GM21390 (cell line): ENCODE measurements around the gene TWIST2.

Source experiments
- ATAC-seq: cut with Tn5 transposase; IDR thresholded peaks from one replicate; pipeline ENCODE4 v1.9.1; 2021; ENCODE audit not compliant: unreplicated experiment

The TWIST2 gene

DNA sequence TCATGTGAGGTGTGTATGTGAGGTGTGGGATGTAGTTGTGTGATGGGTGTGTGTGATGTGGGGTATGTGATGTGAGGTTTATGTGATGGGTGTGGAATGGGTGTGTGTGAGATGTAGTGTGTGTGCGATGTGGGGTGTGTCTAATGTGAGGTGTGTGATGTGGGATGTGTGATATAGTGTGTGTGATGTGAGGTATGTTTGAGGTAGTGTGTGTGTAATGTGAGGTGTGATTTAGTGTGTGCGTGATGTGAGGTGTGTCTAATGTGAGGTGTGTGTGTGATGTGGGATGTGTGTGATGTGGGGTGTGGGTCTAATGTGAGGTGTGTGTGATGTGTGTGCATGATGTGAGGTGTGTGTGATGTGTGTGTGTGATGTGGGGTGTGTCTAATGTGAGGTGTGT, 55.3 kb downstream of the TWIST2 start:
- no peak for ATAC-seq

GRCh38 chr2:238904177-238904576, 56.3 kb downstream of the TWIST2 start:
- no peak for ATAC-seq

GRCh38 chr2:238904716-238905115, 56.8 kb downstream of the TWIST2 start:
- ATAC-seq: no peak

GRCh38 chr2:238905224-238905623, 57.3 kb downstream of the TWIST2 start:
- no peak for ATAC-seq

GRCh38 chr2:238905644-238906043, 57.8 kb downstream of the TWIST2 start:
- no peak for ATAC-seq

- no peak for ATAC-seq
Measured at GRCh38 chr2:238906254-238906935, 58.5 kb downstream of the TWIST2 start.

GRCh38 chr2:238906936-238907716, 59.2 kb downstream of the TWIST2 start:
- ATAC-seq: no peak

- no peak for ATAC-seq
Measured at GRCh38 chr2:238907717-238908173, 59.9 kb downstream of the TWIST2 start.

DNA sequence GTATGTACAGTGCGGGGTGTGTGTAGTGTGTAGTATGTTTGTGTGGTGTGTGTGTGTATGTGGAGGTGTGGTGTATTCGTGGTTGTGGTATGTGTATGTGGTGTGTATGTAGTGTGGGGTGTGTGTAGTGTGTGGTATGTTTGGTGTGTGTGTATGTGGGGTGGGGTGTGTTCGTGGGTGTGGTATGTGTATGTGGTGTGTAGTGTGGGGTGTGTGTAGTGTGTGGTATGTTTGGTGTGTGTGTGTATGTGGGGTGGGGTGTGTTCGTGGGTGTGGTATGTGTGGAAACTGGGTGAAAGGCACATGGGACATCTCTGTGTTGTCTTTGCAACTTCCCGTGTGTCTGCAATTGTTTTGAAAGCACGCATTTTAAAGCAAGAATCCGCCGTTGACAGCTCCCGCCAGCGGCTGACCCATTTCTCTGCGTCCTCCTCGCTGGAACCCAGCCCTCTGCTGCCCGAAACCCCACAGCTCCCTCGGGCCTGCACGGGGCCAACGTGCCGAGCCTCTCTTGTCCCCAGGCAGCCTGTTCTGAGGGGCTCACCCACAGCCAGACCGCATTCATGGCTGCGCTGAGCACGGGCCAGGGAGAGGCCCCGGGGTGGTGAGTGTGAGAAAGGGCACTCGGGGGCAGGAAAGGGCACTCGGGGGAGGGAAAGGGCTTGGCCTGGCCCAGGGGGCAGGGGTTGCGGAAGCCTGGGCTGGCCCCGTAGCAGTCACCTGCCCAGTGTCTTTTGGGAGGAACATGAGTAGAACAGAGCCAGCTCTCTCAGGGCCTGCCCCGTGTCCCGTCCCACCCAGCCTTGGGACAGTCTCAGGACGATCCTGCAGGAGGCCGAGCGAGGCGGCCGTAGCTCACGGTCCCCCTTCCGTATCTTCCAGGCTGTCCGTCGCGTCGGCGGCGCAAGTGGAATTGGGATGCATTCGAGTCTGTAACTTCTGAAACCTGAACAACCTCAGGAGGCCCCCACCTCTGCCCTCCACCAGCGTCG, 61.4 kb downstream of the TWIST2 start:
- ATAC-seq: no peak

DNA sequence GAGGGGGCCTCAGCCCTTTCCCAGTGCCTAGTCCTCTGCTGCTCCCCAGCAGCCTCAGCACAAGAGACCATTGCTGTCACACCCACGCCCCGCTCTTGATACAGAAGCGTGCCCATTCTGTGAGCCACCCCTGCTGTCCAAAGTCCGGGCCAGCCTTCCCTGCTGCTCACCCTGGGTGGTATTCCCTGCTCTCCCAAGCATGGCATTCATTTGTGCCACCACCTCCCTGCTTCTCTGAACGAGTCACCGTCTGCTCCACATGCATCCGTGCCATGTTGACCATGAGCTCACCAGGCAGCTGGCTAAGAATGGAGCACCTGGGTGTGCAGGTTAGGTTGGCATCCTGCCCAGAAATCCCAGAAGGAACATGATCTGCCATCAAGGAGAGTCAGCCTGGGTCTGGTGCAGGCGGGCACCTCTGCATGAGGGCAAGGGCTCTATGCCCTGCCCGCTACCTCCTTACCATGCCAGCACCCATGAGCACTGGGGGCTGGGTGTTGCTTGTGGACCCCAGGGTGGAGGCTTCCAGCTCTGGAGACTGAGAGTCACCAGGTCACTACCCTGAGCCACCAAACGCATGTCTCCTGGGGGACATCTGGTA, 63.0 kb downstream of the TWIST2 start:
- no peak for ATAC-seq

GRCh38 chr2:238911376-238912227, 63.7 kb downstream of the TWIST2 start:
- no peak for ATAC-seq

DNA sequence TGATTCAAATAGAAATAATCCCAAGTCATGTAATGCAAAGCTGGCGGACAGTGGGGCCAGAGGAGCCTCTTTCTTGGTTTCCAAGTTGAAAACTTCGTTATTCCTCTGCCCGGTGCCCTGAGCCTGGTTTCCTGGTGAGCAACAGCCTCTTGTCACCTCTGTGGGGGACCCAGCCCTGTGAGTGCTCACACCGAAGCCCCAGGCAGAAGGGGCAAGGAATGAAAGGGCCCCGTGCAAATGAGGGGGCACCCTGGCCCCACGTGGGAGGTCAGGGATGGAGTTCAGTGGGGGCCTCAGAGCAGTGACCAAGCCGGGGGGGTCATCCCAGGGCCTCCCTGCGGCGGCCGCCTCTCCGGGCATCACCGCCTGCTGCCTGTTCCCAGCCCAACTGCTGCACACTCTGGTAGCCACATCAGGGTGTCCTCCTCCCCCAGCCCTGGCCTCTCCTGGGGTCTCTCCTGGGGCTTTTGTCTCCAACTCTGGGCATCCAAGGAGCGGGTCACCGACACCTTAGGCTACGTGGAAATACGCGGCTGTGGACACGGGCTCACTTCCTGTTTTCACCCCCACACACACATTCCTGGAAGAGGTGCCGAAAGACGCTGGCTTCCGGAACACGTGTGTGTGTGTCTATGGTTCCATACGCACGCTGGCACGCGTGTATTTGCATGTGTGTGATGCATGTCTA, 64.5 kb downstream of the TWIST2 start:
- ATAC-seq: no peak

DNA sequence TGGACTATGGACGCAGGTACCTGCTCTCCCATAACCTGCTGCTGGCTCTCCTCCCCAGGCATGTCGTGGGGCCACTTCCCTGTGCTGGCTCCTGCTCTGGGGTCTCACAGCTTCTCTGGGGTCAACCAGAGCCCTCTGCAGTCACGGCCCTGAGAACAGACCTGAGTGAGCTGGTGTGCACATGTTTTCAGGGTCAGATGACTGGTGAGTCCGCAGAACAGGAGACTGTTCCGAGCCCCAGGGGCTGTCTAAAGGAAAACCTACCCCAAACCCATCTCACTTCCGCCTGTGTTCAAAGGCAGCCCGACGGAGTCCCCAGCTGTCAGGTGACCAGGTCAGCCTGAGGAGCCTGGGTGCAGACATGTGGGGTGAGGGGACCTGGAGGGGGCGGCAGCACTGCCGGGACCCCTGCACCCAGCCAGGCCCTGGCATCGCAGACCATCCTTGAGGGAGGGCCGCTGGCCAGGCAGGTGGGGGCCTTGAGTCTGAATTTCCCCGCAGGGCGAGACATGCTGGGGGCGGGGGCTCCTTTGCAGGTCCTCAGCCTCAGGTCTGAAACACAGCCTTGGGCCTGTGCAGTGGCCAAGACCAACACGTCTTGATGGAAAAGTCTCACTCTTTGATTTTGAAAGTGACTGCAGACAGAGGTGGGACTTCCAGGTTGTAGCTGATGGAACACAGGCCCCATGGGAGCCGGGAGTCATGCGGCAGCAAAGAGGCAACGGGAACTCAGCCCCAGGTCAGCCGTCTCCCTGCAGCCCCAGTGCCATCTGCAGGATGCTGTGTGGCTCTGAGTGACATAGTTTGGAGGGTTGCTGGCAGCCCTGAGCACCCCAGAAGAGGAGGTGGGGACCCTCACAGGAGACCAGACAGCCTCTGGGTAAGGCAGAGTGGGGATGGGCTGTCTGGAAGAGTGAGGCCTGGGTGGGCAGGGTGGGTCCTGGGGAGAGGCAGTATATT, 65.3 kb downstream of the TWIST2 start:
- ATAC-seq: no peak

DNA sequence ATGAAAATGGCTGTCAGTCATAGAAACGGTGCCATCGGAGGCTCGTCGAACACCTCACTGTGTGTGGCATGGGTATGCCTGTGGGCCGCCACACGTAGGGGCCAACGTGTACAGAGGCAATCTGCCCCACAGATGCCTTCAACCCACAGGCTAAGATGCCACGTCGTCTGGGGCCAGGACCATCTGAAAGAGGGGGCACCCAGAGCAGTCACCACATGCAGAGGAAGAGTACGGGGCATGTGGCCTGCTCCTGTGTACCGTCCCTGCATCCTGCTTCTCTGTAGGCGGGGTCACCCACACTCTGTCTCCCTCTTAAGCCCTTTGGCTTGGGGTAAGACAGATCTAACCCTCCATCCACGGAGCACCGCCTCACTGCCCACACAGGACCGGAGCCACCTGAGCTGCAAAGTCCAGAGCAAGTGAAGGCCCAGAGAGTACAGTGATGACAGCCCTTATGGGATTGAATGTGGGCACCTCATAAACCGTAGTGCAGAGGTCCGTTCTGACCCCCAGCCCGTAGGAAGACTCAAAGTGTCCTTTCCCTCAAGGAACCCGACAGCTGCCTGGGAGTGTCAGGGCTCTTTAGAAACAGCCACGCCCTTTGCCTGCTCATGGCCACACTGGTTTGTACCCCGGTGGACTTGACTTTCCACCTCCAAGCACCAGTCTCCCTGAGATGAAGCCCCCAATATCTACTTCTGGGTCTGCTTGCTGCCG, 66.2 kb downstream of the TWIST2 start:
- ATAC-seq: no peak

GRCh38 chr2:238914648-238915015, 66.7 kb downstream of the TWIST2 start:
- no peak for ATAC-seq

DNA sequence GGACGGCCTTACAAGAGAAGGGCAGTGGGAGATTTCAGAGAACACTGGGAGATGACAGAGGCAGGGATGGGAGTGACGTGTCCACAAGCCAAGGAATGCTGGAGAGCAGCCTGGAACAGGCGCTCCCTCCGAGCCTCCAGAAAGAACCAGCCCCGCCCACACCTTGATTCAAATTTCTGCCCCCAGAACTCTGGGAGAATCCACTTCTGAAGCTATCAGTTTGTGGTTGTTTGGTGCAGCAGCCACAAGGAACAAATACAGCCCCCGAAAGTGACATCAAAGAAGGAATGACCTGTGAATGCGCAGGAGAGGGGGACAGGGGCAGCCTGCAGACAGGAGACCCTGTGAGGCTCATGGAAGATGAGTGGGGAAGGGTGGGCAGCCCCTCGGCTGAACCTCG, 67.3 kb downstream of the TWIST2 start:
- ATAC-seq: no peak

- no peak for ATAC-seq
Measured at GRCh38 chr2:238915596-238915995, 67.7 kb downstream of the TWIST2 start.
